ENCODE results near the gene CCSER1.

The CCSER1 gene

DNA sequence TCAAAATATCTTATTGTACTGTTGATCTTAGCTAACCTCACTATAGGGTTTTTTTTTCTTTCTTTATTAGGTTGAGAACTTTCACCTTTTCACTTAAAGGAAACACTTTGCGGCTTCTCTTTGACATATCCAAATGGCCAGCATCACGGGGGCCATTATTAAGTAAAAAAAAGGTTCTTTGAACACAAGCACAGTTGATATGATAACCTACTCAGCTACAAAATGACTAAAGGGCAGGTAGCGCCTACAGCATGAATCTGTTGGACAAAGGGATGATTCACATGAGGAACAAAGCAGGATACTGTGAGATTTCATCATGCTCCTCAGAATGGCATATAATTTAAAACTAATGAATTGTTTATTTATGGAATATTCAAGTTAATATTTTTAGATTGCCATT, 119.6 kb downstream of the CCSER1 start:
- TF ChIP-seq, protein P1, sequence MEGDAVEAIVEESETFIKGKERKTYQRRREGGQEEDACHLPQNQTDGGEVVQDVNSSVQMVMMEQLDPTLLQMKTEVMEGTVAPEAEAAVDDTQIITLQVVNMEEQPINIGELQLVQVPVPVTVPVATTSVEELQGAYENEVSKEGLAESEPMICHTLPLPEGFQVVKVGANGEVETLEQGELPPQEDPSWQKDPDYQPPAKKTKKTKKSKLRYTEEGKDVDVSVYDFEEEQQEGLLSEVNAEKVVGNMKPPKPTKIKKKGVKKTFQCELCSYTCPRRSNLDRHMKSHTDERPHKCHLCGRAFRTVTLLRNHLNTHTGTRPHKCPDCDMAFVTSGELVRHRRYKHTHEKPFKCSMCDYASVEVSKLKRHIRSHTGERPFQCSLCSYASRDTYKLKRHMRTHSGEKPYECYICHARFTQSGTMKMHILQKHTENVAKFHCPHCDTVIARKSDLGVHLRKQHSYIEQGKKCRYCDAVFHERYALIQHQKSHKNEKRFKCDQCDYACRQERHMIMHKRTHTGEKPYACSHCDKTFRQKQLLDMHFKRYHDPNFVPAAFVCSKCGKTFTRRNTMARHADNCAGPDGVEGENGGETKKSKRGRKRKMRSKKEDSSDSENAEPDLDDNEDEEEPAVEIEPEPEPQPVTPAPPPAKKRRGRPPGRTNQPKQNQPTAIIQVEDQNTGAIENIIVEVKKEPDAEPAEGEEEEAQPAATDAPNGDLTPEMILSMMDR (IDR thresholded peaks at IDR 0.05; ENCODE audit: insufficient read depth, low read length, missing control alignments): no peak
- CTCF ChIA-PET: no interaction called here
- POLR2A ChIA-PET: no interaction called here
- H3K4me3 ChIP-seq (ENCODE audit: low read depth, low read length): no peak overlapping the region
- no peak for DNase-seq (ENCODE audit: low read depth, low spot score)

DNA sequence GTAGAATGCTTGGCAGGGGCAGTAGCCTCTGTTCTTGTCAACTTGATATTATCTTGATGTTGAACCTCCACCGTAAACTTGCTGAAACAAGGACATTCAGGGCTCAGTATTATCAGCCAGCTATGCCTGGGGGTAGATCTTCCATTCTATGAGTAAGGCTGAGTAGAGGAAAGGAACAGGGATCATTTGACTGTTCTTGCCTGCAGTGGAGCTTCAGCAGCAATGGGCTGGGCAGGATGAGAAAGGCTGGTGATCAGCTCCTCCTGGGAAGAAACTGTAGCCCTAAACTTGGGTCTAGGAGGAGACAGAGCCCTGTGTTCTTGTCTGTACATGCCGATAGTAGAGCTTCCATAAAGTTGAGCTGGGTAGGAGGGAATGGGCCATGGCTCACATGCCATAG, 127.2 kb downstream of the CCSER1 start:
- ChIA-PET POLR2A (no interaction called here), CTCF (no interaction called here)
- TF ChIP-seq, protein P1 (IDR thresholded peaks at IDR 0.05; ENCODE audit: insufficient read depth, low read length, missing control alignments): no peak
- no peak for DNase-seq (ENCODE audit: low read depth, low spot score)
- H3K4me3 ChIP-seq (ENCODE audit: low read depth, low read length): no peak overlapping the region

DNA sequence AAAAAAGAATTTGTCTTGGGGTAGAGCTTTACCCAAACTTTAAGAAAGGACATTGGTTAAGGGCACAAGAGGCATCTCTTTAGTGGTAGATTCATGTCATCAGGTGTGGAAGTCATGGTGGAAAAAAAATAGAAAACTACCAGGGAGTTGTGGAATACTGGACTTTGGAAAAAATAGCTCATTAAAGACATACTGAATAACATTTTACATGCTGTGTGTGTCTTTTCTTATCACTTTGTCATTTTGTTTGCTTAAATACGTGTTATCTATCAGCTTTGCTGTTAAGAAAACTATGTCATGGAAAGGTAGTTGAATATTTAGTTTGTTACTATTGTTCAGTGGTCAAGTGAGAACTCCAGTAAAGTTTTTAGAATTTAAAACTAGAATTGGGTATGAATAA, 147.0 kb downstream of the CCSER1 start:
- CTCF ChIA-PET: no interaction called here
- H3K4me3 ChIP-seq (ENCODE audit: low read depth, low read length): no peak overlapping the region
- TF ChIP-seq, protein P1 (IDR thresholded peaks at IDR 0.05; ENCODE audit: insufficient read depth, low read length, missing control alignments): no peak
- DNase-seq (ENCODE audit: low read depth, low spot score): no peak
- POLR2A ChIA-PET: no interaction called here

DNA sequence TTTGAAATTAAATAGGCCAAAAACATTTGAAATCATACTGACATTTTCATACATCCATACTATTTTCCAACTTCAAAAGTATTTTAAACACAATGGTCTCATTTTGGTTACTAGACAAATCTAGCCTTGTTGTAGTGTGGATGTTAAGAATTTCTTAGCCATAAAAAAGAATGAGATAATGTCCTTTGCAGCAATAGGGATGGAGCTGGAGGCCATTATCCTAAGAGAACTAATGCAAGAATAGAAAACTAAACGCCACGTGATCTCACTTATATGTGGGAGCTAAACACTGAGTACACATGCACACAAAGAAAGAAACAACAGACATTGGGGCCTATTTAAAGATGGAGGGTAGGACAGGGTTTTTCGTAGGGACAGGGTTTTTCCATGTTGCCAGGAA, 153.8 kb downstream of the CCSER1 start:
- TF ChIP-seq, protein P1 (IDR thresholded peaks at IDR 0.05; ENCODE audit: insufficient read depth, low read length, missing control alignments): no peak
- CTCF ChIA-PET: no interaction called here
- no peak for DNase-seq (ENCODE audit: low read depth, low spot score)
- no peak overlapping the region for H3K4me3 ChIP-seq (ENCODE audit: low read depth, low read length)
- POLR2A ChIA-PET: no interaction called here

DNA sequence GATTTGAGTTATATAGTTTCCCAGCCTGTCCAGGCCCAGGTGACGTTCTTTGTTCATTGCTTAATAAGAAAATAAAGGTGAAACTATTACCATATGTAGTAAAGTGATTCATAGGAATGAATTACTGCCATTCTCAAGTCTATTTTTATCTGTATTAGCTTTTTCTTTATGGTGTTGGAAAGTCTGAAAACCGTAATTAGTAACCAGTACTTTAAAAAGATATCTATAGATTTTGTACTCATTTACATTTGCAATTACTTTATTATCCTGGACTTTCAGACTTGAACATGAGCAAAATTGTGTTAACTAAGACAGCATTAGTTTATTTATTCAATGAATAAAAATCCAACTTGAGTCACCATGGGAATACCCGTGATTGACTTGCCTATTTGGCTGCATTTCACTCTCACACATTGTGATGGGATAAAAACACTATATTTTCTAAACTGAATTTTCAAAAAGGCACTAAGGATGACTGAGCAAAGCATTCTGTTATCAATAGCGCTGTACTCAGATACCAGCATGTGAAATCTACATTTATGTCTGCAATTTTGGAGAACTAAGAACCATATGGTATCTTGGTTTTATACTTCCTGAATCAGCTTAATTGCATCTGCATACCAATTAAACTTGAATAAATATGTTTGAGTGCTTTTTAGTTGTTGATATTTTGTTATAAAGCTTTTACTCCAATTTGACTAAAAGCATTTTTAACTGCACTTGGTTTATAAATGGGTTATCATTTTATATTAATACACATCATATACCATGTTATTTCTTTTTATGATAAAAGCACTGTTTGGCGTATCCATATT, 154.6 kb downstream of the CCSER1 start:
- ChIA-PET POLR2A (no interaction called here), CTCF (no interaction called here)
- no peak for DNase-seq (ENCODE audit: low read depth, low spot score)
- TF ChIP-seq, protein P1 (IDR thresholded peaks at IDR 0.05; ENCODE audit: insufficient read depth, low read length, missing control alignments): no peak
- H3K4me3 ChIP-seq (ENCODE audit: low read depth, low read length): no peak overlapping the region

DNA sequence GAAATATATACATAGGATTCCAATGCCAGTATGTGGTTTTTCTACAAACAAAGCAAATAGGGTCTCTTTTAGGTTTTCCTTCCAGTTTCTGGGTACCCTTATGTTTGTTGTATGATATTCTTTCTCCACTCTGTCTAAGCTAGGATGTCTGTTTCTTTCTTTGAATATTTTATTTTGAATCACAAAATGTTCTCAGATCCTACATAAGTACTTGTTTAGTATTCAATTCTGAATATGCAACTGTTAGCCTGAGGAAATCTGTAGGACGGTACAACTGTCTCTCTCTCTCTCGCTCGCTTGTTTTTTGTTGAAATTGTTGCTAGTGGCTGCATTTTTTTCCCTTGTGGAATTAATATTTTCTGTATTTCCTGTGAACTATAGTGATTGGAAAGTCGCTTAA, 163.2 kb downstream of the CCSER1 start:
- no peak overlapping the region for H3K4me3 ChIP-seq (ENCODE audit: low read depth, low read length)
- TF ChIP-seq, protein P1 (IDR thresholded peaks at IDR 0.05; ENCODE audit: insufficient read depth, low read length, missing control alignments): no peak
- POLR2A ChIA-PET: no interaction called here
- CTCF ChIA-PET: no interaction called here
- DNase-seq (ENCODE audit: low read depth, low spot score): no peak

Data from AG04449 (cell line).